Heart left ventricle (tissue), 16 donors: ENCODE measurements around the gene ESYT2. TPM values are rescaled to one million over a fixed set of nuclear protein-coding genes. Genes with fewer than 3 reads are reported as not detected.
A peak's percentile ranks its signal among the peaks of the same experiment; 100 is the strongest.

Experiments used
- ATAC-seq, 4 donors: fragments of 200-7000 bp; cut with Tn5 transposase; one replicate each; pipeline ENCODE4 v1.9.1; 2020 to 2022; ENCODE audit warnings: moderate library complexity in 4 of 4, mild to moderate bottlenecking in 3 of 4, moderate number of reproducible peaks in 1 of 4
- DNase-seq, 5 donors: peaks; one replicate each; pipeline ENCODE4 v3.0.0-alpha.2; 2020
- H3K27ac ChIP-seq, 12 donors: fragments of 200-600 bp; sonication (generic) in 4 of 12; one replicate each; pipeline versions ENCODE4 v1.5.0 to v1.8.0; 2016 to 2022; ENCODE audit warnings: mild to moderate bottlenecking in 2 of 12
- H3K27me3 ChIP-seq, 9 donors: fragments of 200-600 bp; sonication (generic) in 2 of 9; one replicate each; pipeline versions ENCODE4 v1.5.1 to v1.8.0; 2016 to 2022; ENCODE audit warnings: mild to moderate bottlenecking in 3 of 9
- H3K36me3 ChIP-seq, 9 donors: fragments of 200-600 bp; sonication (generic) in 2 of 9; one replicate each; pipeline versions ENCODE4 v1.5.0 to v1.8.0; 2018 to 2022; ENCODE audit warnings: mild to moderate bottlenecking in 2 of 9
- H3K4me1 ChIP-seq, 12 donors: fragments of 200-600 bp; sonication (generic) in 4 of 12; one replicate each; pipeline versions ENCODE4 v1.5.0 to v1.8.0; 2016 to 2022; ENCODE audit warnings: mild to moderate bottlenecking in 3 of 12
- H3K4me3 ChIP-seq, 12 donors: fragments of 200-600 bp; sonication (generic) in 4 of 12; one replicate each; pipeline versions ENCODE4 v1.5.0 to v1.8.0; 2017 to 2022; ENCODE audit warnings: mild to moderate bottlenecking in 9 of 12, moderate library complexity in 4 of 12
- H3K9me3 ChIP-seq, 12 donors: fragments of 200-600 bp; sonication (generic) in 4 of 12; one replicate each; pipeline versions ENCODE4 v1.5.0 to v1.8.0; 2016 to 2022; ENCODE audit warnings: mild to moderate bottlenecking in 1 of 12
- POLR2A ChIP-seq, 2 donors: fragments of 450-650 bp; IDR thresholded peaks; one replicate each; pipeline ENCODE4 v1.6.1; 2017; ENCODE audit warnings: antibody characterized with exemption in 2 of 2, mild to moderate bottlenecking in 2 of 2, moderate library complexity in 2 of 2
- WGBS, 4 donors: extraction: QIAGEN DNeasy Blood & Tissue Kit in 2 of 4; methylation state at CpG; one replicate each; pipeline versions ENCODE4 v1.1.5 to v1.1.7; 2013 to 2018; 5-methylcytosine and 5-hydroxymethylcytosine counted together
- intact Hi-C, 10 donors: fragments of 100-400 bp; cut with DNase I; formaldehyde crosslinking; loops; one replicate each; pipeline versions ENCODE4 v1.11.1 to v1.14.2; 2022
- polyA plus RNA-seq, 2 donors: library from polyadenylated mRNA; stranded (reverse); fragments of 200-250 nt; gene quantifications; one replicate each; pipeline ENCODE4 v1.2.3, GENCODE V29; 2013
- total RNA-seq, 9 donors: library from RNA; depleted of rRNA in 2 of 9; stranded (reverse); fragments of >200 nt in 2 of 9; fragmentation: NEBNext Ultra II Directional in 3 of 9; extraction: Animal tissue kit (Norgen Biotek cat#: 25700) in 3 of 9; gene quantifications; one replicate each; pipeline versions ENCODE4 v1.1.0 to v1.2.4, GENCODE V29; 2016 to 2023
- TF ChIP-seq, protein P1 (sequence below), 12 donors: fragments of 200-600 bp; sonication (generic) in 4 of 12; IDR thresholded peaks; one replicate each; pipeline versions ENCODE4 v1.5.0 to v1.8.0; 2018 to 2022; ENCODE audit warnings: antibody characterized with exemption in 12 of 12, mild to moderate bottlenecking in 5 of 12
- donor health status: ischemic (EF 13 %, LVEDD 7.1; RV severe dilation, severe dysfunction).
- donor health status: healthy with polysubstance abuse.
- donor health status: DM: no; HTN: yes; CAD: no.
- donor health status: DM: no; HTN: no; CAD: no.
- donor health status: ischemic (EF 25% LVEDD 6.9; RV normal size, moderate dysfunction).
- donor health status: ischemic (EF 25% LVEDD 5.7; RV mildly dilated, moderate dysfunction).
- donor health status: healthy.
- donor health status: DM: yes; HTN: yes; CAD: no.
- donor health status: ischemic (EF 35%, LVEDD 5.7; RV mildly dilated, moderate dysfunction).
- donor health status: nonischemic (EF 11% LVEDD 7.7; RV severe dilation, severe dysfunction).
- donor health status: DM: yes; HTN: yes; CAD: no.
- donor health status: PGD.
- donor health status: ischemic (EF 29% LVEDD 5.4; RV normal size, mild dysfunction).
- donor health status: nonischemic (EF 23%, LVEDD 6.1; RV moderate dilation, normal function).

ESYT2 gene
- total and polyA plus RNA-seq, 11 donors: 16.2 to 91.8 (median 49.8) TPM

DNA sequence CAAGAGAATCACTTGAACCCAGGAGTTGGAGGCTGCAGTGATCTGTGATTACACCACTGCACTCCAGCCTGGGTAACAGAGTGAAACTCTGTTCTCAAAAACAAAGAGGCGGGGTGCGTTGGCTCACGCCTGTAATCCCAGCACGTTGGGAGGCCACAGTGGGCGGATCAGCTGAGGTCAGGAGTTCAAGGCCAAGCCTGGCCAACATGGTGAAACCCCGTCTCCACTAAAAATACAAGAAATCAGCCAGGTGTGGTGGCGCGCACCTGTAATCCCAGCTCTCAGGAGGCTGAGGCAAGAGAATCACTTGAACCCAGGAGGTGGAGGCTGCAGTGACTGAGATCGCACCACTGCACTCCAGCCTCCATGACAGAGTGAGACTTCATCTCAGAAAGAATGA, 82.4 kb downstream of the ESYT2 start:
- TF ChIP-seq, protein P1, sequence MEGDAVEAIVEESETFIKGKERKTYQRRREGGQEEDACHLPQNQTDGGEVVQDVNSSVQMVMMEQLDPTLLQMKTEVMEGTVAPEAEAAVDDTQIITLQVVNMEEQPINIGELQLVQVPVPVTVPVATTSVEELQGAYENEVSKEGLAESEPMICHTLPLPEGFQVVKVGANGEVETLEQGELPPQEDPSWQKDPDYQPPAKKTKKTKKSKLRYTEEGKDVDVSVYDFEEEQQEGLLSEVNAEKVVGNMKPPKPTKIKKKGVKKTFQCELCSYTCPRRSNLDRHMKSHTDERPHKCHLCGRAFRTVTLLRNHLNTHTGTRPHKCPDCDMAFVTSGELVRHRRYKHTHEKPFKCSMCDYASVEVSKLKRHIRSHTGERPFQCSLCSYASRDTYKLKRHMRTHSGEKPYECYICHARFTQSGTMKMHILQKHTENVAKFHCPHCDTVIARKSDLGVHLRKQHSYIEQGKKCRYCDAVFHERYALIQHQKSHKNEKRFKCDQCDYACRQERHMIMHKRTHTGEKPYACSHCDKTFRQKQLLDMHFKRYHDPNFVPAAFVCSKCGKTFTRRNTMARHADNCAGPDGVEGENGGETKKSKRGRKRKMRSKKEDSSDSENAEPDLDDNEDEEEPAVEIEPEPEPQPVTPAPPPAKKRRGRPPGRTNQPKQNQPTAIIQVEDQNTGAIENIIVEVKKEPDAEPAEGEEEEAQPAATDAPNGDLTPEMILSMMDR (IDR thresholded peaks at IDR 0.05): no peak
- TF ChIP-seq POLR2A (IDR thresholded peaks at IDR 0.05): no peak
- H3K4me3 ChIP-seq: no peak overlapping the region
- H3K9me3 ChIP-seq: no peaks in the 10 kb centered on the region
- H3K4me1 ChIP-seq: peaks cover 0 to 8% (median 0%) of the 10 kb centered on the region in 12 donors
- intact Hi-C loops: no loop called here
- ATAC-seq: no peak
- H3K36me3 ChIP-seq: peaks cover 0 to 99% (median 89%) of the 10 kb centered on the region in 9 donors
- WGBS, 4 donors: 87 to 93% (median 90%) methylated on average over 9 of the region's 9 CpGs
- H3K27me3 ChIP-seq: no peaks in the 10 kb centered on the region
- no peak overlapping the region for H3K27ac ChIP-seq
- DNase-seq: no peak

DNA sequence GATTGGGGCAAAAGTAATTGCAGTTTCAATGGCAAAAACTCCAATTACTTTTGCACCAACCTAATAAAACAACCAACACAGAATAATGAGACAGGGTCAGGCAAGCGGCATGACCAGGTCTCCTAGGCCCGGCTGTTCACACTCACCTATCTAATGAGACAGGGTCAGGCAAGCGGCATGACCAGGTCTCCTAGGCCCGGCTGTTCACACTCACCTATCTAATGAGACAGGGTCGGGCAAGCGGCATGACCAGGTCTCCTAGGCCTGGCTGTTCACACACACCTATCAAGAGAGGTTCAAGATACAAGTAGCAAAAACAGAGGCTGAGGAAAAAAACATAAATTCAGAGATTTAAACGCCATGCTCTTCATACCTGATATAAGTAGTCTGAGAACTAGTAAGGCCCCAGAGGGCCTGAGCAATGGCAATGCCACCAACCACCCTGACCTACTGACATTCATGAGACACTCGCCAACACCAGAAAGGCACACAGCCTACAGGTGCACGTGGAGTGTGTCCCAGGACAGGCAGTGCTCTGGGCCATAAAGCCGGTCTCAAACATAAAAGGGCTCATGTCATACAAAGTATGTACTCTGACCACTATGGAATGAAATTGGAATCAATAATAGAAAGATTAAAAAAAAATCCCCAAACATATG, 84.1 kb downstream of the ESYT2 start:
- Histone ChIP-seq H3K27me3 (no peaks in the 10 kb centered on the region), H3K27ac (no peak overlapping the region), H3K4me1 (peaks cover 0 to 9% (median 0%) of the 10 kb centered on the region in 12 donors), H3K36me3 (peaks cover 0 to 100% (median 95%) of the 10 kb centered on the region in 9 donors), H3K4me3 (no peak overlapping the region), H3K9me3 (no peaks in the 10 kb centered on the region)
- DNase-seq: no peak
- TF ChIP-seq, protein P1 (IDR thresholded peaks at IDR 0.05): no peak
- no peak for TF ChIP-seq POLR2A (IDR thresholded peaks at IDR 0.05)
- peak in 2 of 4 donors; percentile 19 to 39 for ATAC-seq
- 81 to 94% (median 89%) methylated on average over 10 of the region's 10 CpGs for WGBS, 4 donors
- intact Hi-C loops: no loop called here

DNA sequence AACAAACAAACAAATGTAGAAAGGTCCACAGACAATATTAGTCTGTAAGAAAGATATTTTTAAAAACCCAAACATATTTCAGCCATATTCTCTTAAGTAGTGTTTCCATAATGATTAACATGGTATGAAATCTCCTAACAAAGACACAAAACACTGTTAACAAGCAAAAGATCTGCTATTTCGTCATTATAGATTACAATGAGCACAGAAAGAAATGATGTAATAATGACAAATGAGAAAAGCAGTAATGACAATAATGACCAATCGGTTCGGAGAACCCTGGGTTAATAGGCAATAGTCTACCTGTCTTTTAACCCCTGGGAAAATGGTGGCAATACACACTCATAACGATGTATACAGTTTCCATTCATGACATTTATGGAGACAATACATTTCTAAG, 85.2 kb downstream of the ESYT2 start:
- DNase-seq (no peak), ATAC-seq (no peak)
- Histone ChIP-seq H3K4me1 (peaks cover 0 to 16% (median 0%) of the 10 kb centered on the region in 12 donors), H3K27me3 (no peaks in the 10 kb centered on the region), H3K9me3 (no peaks in the 10 kb centered on the region), H3K4me3 (no peak overlapping the region), H3K36me3 (peaks cover 4 to 100% (median 99%) of the 10 kb centered on the region in 9 donors), H3K27ac (no peak overlapping the region)
- TF ChIP-seq POLR2A (IDR thresholded peaks at IDR 0.05): no peak
- TF ChIP-seq, protein P1 (IDR thresholded peaks at IDR 0.05): no peak
- 84 to 96% (median 91%) methylated on average over 4 of the region's 4 CpGs for WGBS, 4 donors
- intact Hi-C loops: no loop called here

DNA sequence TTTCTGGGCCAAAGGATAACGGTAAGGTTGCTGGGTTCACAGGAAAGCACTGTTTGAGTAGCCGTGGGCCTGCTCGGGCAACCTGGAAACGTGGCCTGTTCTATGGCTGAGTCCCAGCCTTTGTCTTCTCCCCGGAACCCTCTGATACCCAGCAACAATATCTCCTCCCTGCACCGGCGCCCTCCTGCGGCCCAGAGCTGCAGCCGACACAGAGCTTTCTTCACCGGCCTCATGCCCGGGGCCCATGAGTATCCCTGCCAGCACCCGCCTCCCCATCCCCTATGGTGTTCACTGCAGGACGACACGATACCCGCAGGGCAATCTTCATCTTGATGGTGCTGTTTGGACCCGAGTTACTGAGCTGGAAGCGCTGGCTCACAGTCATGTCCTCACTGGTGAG, 86.1 kb downstream of the ESYT2 start:
- no peaks in the 10 kb centered on the region for H3K27me3 ChIP-seq
- TF ChIP-seq, protein P1 (IDR thresholded peaks at IDR 0.05): no peak
- no peak for TF ChIP-seq POLR2A (IDR thresholded peaks at IDR 0.05)
- no peak for DNase-seq
- peaks cover 4 to 100% (median 99%) of the 10 kb centered on the region in 9 donors for H3K36me3 ChIP-seq
- intact Hi-C loops: no loop called here
- H3K9me3 ChIP-seq: no peaks in the 10 kb centered on the region
- H3K4me3 ChIP-seq: no peak overlapping the region
- WGBS, 4 donors: 92 to 93% (median 93%) methylated on average over 17 of the region's 17 CpGs
- ATAC-seq: no peak
- H3K27ac ChIP-seq: no peak overlapping the region
- H3K4me1 ChIP-seq: peaks cover 0 to 16% (median 0%) of the 10 kb centered on the region in 12 donors
